ENCODE results near the gene CLBA1.

DNA sequence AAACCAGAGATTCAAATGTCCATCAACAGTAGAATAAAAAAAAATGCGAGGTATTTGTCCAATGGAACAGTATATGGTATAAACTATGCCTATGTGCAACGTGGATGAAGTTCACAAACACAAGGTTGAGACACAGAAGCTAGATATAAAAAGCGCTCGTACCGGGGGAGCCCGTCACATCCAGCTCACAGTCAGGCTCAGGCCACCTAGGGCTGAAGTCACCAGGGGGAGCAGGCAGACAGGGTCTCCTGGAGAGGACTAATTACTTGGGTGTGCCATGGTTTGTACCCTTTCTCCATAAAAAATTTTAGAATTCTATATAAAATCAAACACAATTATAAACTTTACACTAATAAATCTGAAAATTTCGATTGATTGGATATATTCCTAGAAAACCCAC, 21.0 kb upstream of the CLBA1 start:
- TF ChIP-seq, protein P1, sequence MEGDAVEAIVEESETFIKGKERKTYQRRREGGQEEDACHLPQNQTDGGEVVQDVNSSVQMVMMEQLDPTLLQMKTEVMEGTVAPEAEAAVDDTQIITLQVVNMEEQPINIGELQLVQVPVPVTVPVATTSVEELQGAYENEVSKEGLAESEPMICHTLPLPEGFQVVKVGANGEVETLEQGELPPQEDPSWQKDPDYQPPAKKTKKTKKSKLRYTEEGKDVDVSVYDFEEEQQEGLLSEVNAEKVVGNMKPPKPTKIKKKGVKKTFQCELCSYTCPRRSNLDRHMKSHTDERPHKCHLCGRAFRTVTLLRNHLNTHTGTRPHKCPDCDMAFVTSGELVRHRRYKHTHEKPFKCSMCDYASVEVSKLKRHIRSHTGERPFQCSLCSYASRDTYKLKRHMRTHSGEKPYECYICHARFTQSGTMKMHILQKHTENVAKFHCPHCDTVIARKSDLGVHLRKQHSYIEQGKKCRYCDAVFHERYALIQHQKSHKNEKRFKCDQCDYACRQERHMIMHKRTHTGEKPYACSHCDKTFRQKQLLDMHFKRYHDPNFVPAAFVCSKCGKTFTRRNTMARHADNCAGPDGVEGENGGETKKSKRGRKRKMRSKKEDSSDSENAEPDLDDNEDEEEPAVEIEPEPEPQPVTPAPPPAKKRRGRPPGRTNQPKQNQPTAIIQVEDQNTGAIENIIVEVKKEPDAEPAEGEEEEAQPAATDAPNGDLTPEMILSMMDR (conservative IDR thresholded peaks at IDR 0.05 in 1 of 2, IDR thresholded peaks at IDR 0.05 in 1 of 2; ENCODE audit: low read depth in 1 of 2, low read length in 2 of 2) = no peak
- no peak for TF ChIP-seq EZH2 (IDR thresholded peaks at IDR 0.05; ENCODE audit: low read length, missing control alignments)

All from fibroblast of lung (primary cell).